Jurkat, Clone E6-1 (cell line): ENCODE data around the gene NLRP5.

Source experiments
- DNase-seq: peaks from one replicate; pipeline ENCODE4 v3.0.0-alpha.2; 2011; ENCODE audit warnings: low read depth, low spot score
- H3K4me3 ChIP-seq: 2 replicates; pipeline ENCODE4 v1.5.1; 2011; ENCODE audit warnings: mild to moderate bottlenecking, low read length, control low read depth, moderate library complexity

Gene NLRP5

DNA sequence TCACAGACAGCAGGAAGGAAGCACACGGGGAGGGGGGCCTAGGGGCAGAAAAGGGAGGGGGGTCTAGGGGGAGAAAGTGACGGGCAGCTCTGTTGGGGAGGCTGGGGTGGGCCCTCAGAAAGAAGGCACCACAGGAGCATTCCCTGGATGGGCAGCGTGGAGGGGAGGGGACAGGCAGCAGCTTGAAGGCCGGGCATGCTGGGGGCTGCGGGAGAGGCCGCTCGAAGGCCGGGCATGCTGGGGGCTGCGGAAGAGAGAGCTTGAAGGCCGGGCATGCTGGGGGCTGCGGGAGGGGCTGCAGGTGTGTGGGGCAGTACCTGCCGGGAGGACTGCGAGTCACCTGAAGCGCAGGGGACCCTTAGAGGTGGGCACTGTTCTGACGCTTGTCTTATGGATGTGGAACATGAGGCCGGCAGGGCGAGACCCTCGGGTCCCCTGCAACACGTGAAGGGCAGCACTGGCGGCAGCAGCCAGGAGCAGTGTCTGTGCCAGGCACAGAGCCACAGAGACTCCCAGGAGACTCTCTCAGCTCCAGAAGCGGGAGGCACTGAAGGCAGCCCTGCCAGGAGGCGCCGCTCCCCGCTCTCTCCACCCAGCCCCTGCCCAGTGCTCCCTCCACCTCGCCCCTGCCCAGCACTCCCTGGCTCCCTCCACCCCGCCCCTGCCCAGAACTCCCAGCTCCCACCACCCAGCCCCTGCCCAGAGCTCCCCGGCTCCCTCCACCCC is 121.2 kb downstream of the NLRP5 start:
- H3K4me3 ChIP-seq = no peak overlapping the region
- DNase-seq = no peak

DNA sequence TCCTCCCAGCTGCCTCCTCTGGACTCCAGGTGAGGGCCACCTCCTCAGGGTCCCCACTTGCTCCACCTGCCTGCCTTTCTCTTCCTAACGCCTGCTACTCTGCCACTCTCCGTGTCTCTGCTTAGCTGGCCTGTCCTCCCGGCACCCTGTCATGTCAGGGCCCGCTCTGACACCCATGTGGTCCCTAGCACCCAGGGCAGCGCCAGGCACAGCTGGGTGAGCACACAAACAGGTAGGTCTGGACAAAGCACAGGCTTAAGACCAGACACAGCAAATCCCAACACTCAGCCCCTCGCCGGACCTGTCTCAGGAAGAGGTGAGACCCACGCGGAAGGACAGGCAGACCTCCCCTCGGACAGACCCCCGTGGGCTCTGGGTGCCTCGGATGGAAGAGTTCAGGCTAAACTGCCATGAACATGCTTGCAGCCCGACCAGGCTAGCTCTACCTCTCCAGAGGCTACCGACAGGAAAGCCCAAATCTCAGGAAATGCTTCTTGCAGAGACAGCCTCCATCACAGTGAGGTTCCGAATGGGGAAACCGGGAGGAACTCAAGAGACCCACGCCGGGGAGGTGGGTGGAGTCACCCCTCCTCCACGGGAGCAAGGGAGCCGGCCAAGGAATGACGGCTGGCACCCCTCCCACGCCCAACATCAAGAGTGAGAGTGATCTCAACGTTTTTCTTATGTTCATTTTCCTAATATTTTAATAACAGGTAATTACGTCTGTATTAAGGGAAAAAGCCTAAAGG is 122.0 kb downstream of the NLRP5 start:
- no peak overlapping the region for H3K4me3 ChIP-seq
- no peak for DNase-seq

DNA sequence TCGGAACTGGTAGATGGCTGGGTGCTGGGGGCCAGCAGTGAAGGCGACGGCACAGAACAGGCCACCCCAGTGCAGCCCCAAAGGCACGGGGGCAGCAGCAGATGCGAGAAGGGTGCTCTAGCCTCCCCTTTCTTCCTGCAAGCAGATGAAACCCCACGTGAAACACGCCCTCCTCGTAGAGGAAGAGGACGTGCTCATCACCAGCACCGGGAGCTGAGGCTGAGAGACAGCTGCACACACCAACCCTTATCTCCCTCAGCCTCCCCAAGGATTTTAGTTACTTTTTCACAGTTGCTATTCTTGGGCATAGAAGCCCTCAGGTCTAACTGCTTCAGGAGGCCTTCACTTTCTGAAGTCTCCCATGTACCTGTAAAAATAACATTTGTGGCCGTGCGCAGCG is 122.7 kb downstream of the NLRP5 start:
- H3K4me3 ChIP-seq = no peak overlapping the region
- no peak for DNase-seq

DNA sequence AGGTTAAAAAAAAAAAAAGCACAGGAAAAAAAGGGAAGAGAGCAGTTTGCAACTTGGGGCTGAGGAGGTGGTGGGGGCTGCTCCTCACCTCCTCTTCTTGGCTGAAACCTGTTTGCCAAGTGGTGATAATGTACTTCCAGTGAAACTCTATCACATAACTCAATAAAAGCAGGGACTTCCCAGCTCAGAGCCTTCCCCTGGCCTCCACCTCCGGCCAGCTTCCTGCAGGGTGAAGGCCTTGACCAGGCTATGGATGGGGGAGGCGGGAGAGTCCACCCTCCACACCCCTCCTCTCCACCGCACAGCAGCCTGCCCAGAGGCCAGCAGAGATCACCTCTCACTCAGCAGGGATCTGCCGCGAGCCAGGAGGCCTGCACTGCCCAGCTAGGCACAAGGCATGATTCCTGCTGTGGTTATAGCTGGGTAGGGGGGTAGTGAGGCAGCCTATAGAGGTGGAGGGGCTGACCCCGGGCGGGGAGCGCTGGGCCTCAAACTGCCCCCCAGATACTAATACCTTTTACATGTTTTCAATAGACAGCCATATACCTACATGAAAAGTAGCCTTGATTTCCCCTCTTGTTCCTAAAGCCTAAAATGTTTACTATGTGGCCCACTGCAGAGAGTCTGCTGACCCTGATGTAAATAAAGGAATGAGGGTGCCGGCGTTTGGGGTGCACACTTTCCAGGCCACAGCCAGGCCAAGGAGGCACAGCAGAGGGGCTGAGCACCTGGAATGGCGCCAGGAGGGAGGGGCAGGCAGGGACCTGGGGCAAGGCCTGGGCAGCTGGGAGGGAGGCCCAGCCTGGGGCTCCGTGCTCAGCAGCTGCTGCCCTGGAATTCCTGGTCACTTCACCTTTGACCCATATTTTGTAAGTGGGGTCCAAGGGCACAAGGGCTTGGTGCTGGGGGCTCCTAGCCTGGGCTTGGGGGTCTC is 124.2 kb downstream of the NLRP5 start:
- DNase-seq = no peak
- no peak overlapping the region for H3K4me3 ChIP-seq
